ENCODE measurements around the gene ANKRD13C.
A peak's percentile ranks its signal among the peaks of the same experiment; 100 is the strongest.
"Not testable (repeated sequence)": the region's sequence is repeated elsewhere in the genome, so short reads cannot be mapped to it uniquely, and the experiment has no call there.

ANKRD13C gene

GRCh38 chr1:70354332-70355110, at the start of gene ANKRD13C:
Gene ANKRD13C (minus strand): TSS chr1:70354722. CDS start chr1:70354408, 314 bp downstream.
- DNase-seq = peak; percentile 93

- no peak for DNase-seq
These were observed 49.2 kb upstream of the ANKRD13C start for GRCh38 chr1:70403759-70404158.

- DNase-seq = no peak
These were observed 47.5 kb upstream of the ANKRD13C start for GRCh38 chr1:70401974-70402373.

GRCh38 chr1:70400335-70400734, 45.8 kb upstream of the ANKRD13C start:
- no peak for DNase-seq

- DNase-seq = no peak
These were observed 42.5 kb upstream of the ANKRD13C start for GRCh38 chr1:70397013-70397412.

- no peak for DNase-seq
These were observed 42.1 kb upstream of the ANKRD13C start for GRCh38 chr1:70396607-70397006.

GRCh38 chr1:70392626-70393025, 38.1 kb upstream of the ANKRD13C start:
- DNase-seq = no peak

- DNase-seq = no peak
These were observed 33.0 kb upstream of the ANKRD13C start for GRCh38 chr1:70387507-70387906.

- no peak for DNase-seq
These were observed 31.6 kb upstream of the ANKRD13C start for GRCh38 chr1:70386121-70386520.

- DNase-seq = no peak
These were observed 31.0 kb upstream of the ANKRD13C start for GRCh38 chr1:70385477-70385876.

GRCh38 chr1:70384542-70384941, 30.0 kb upstream of the ANKRD13C start:
- DNase-seq = no peak

- no peak for DNase-seq
These were observed 29.0 kb upstream of the ANKRD13C start for GRCh38 chr1:70383483-70383882.

- no peak for DNase-seq
These were observed 28.2 kb upstream of the ANKRD13C start for GRCh38 chr1:70382682-70383081.

GRCh38 chr1:70376196-70376595, 21.7 kb upstream of the ANKRD13C start:
- DNase-seq = no peak

- DNase-seq = not testable (repeated sequence)
These were observed 19.1 kb upstream of the ANKRD13C start for GRCh38 chr1:70373580-70373979.

GRCh38 chr1:70372426-70372825, 17.9 kb upstream of the ANKRD13C start:
- DNase-seq = no peak

- DNase-seq = not testable (repeated sequence)
These were observed 17.1 kb upstream of the ANKRD13C start for GRCh38 chr1:70371586-70371985.

GRCh38 chr1:70367397-70367796, 12.9 kb upstream of the ANKRD13C start:
- DNase-seq = not testable (repeated sequence)

- not testable (repeated sequence) for DNase-seq
These were observed 12.5 kb upstream of the ANKRD13C start for GRCh38 chr1:70366997-70367396.

GRCh38 chr1:70366425-70366952, 12.0 kb upstream of the ANKRD13C start:
- DNase-seq = not testable (repeated sequence)

GRCh38 chr1:70364439-70364838, 9.9 kb upstream of the ANKRD13C start:
- DNase-seq = no peak

- DNase-seq = no peak
These were observed 7.3 kb upstream of the ANKRD13C start for GRCh38 chr1:70361727-70362398.

- no peak for DNase-seq
These were observed 5.8 kb upstream of the ANKRD13C start for GRCh38 chr1:70360321-70360720.

GRCh38 chr1:70358921-70359564, 4.5 kb upstream of the ANKRD13C start:
- DNase-seq = no peak

All from DMS 273 treated with DMSO at 0.1 percent for 48 hours (cell line).